Hematopoietic multipotent progenitor cell (in vitro differentiated cells): ENCODE results near the gene POGLUT2. TPM values are rescaled to one million over a fixed set of nuclear protein-coding genes. Genes with fewer than 3 reads are reported as not detected.

Source experiments
- DNase-seq, 3 donors: peaks; one replicate each; pipeline ENCODE4 v3.0.0-alpha.2; 2011 to 2015; ENCODE audit warnings: low read depth in 2 of 3, low spot score in 2 of 3
- total RNA-seq: library from RNA; depleted of rRNA; stranded (reverse); fragments of >200 nt; gene quantifications from one replicate; pipeline ENCODE4 v1.2.3, GENCODE V29; 2012

The POGLUT2 gene
- total RNA-seq, 1 donor, result 9.4 TPM

DNA sequence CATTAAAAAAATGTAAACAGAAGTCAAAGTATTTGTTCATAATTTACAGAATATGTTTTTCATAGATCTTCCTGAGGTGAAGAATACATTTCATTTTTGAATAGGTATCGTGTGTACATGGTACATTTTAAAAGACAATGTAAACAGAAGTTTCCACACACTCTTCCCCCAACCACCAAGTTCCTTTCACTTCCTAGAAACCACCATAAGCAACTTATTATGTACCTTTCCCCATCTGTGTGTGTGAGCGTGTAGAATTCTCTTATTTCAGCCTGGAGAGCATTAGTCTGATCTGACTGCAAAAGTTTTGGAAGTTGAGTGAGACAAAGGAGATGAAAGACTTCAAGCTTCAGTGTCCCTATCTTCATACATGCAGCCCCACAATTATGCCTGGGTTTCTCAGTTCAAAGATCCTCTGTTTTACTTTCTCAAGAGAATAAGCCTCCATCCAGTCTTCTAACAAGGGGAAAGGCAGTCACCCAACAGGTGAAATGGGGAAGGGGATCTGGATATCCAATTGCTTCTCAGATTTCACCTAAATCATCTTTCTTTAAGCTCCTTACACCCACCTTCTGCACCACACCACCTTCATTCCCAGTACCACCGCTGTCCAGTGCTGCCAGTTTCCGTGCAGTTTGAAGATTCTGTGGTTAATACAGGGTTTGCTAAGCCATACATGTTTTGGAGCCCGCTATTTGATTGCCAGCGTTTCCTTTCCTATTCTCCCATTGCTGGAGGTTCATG, 27.3 kb downstream of the POGLUT2 start:
- DNase-seq, result peak in 1 of 3 donors; percentile 5

DNA sequence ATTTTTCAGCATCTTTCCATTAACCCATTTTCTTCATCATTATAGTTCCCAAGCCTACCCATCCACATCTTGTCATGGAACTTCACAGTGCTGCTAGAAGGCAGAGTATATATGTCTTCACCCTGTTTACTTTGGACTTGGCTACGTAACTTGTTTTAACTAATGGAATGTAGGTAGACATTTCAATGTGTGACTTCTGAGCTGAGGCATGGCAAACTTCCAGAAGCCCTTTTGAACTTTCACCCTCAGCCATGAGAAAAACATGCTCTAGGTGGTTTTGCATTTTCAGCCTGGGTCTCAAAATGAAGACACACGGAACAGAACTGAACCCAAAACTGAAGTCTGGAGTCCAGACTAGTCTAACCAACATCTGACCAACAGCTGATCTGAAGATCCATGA, 28.3 kb downstream of the POGLUT2 start:
- no peak for DNase-seq

DNA sequence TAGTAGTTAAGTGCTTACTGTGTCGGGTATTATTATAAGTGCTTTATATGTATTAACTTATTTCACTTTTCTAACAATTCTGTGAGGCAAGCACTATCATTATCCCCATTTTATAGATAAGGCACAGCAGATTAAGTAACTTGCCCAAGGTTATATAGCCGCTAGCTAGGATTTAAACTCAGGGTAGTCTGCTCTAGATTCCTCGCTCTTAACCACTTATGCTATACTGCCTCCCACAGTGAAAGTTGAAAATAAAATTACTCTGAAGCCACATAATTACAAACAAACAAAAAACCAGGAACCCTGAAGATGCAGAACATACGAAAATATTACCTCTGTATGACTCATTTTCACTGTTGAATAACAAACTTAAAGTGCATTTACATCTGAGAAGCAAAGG, 29.1 kb downstream of the POGLUT2 start:
- peak in 1 of 3 donors; percentile 34 for DNase-seq

DNA sequence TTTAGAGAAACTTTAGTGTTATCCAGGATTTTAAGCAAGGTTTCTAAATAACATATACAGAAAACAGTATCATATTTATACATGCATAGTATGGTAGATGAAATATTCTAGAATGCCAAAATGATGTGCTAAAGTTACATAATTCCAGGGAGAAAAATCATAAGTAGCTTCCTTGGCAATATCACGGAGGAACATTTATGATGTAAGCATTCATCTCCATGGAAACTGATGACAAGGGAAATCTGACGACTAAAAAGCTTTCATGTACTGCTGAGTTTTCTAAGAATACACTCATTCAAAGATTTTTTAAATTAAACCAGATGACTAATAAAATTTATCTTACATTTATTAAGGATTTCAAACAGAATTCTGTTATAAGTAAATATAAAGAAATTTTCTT, 29.9 kb downstream of the POGLUT2 start:
- no peak for DNase-seq

DNA sequence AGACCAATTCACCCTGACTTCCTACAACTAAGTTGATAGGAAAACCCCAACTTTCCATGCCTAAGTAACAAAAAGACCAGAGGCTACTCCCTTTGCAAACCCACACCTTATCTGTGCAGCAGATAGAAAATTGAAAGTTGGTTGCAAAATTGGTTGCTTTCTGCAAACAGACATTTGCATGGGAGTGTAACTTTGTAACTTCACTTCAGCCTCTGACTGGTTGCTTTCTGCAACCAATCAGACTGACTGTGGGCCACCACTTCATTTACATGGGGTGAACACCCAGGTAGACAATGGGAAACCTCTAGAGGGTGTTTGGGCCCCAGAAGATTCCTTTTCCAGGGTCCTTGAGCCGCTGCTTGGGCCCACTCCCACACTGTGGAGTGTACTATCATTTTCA, 35.0 kb downstream of the POGLUT2 start:
- DNase-seq, result no peak

DNA sequence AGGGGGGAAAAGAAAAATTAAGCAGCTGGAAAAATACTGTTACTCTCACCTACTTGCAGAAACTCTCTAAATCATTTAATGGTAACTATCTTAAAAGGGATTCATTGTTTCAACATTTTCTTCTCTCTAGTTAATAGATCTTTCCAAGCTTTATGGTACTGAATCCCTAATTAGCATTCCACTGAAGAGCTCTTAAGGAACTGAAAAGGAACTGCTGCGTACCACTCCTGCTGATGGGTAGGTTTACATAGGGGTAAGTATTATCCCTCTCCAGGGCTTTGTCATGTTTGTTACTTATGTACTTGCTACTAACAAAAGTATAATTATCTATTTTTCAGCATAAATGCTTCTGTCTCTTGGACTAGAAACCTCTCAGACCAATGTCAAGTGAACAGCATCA, 37.7 kb downstream of the POGLUT2 start:
- no peak for DNase-seq

DNA sequence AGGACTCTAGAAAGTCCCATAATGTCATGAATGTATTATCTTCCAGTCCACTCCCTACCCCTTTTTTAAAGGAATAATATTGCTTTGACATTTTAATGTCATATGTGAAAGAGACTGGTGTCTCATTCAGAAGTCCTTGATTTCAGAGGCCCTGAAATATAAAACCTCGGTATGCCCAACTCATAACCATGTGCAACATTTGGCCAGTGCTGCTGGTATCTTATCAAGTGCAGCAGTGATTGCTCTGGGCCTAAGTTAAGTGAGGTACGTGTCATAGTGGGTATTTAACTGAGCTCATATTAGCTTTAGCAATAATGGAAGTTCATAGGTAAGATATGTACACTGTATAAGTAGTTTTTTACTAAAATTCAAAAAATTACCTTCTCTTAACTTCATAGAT, 39.9 kb downstream of the POGLUT2 start:
- no peak for DNase-seq

DNA sequence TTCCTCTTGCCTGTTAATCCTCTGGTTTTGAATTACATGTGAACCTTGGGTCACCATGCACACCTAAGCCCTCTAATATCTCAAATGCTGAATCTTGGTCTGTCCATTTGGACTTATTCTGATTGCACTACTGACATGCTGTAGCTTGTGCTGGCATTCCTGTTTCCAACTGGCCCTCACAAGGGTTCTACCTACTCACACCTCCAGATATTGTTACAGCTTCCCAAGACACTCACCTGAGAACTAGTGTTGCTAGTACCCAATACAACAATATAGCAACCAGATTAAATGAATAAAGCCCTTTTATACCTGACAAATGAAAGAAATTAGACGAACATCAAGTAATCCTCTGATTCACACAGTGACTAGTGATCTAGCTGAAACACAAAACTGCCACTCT, 41.8 kb downstream of the POGLUT2 start:
- no peak for DNase-seq

DNA sequence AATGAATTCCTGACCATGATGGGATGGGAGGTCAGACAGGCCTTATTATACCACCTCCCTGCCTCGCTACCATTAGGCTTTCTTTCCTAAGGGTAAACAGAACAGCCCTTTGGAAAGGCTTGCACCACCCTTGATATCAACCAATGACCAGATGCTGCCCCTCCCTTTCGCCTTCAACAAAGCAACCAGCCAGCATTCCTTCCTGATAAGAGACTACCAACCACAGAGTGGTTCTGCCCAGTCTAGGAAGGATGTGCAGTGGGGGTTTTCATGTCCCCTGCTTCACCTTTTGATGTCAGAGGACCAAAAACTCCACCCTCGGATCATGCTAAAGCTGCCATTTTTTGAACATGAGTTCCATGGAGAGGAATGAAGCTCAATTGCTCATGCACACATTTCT, 46.9 kb downstream of the POGLUT2 start:
- no peak for DNase-seq

DNA sequence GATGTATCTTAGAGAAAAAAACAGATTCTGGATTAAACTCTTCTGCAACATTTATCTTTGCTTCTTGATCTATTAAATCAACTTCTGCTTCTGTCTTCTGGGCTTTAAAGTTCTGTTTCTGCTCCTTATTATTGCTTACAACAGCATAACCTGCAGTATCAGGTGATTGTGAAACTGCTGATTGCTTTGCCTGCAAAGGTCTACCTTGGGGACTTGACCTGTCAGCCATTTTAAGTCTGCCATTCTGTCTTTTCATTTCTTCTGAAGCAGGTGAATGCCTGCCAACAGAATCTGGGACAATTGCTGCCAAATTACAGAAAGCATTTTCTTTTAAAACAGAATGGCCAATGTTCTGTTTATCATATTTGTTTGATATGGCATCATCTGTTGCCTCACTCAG, 56.3 kb downstream of the POGLUT2 start:
- no peak for DNase-seq

DNA sequence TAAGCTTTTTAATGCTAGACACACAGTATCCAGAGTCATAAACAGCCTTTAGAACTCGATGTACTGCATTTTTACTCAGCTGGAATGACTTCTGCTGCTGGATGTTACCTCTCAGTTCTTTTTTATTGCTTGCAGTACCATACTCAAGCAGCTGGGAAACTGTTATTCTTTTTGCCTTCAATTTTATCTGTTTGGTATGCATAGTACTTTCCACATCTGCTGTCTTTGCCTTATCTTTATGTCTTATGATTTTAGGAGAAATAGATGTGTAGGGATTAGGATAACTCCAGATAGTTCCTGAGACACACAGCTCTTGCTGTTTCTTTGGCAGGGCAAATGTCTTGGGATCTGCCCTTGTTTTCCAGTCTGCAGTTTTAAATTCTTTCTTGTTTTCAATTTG, 56.7 kb downstream of the POGLUT2 start:
- DNase-seq, result no peak

Other genes with a start within 250 kb of the POGLUT2 start
- gene TPP2, start 202.0 kb downstream of the POGLUT2 start, total RNA-seq, result 33.9 TPM
- gene METTL21C, start 103.9 kb downstream of the POGLUT2 start, total RNA-seq, result not detected
- 5.9 TPM for gene TEX30, start 25.2 kb downstream of the POGLUT2 start, total RNA-seq
- gene BIVM, start 143 bp upstream of the POGLUT2 start, total RNA-seq, result 16.2 TPM
- 38.5 TPM for gene ERCC5, start 47.1 kb upstream of the POGLUT2 start, total RNA-seq